Measurements from ENCODE around the gene OMP. TPM values are rescaled to one million over a fixed set of nuclear protein-coding genes. Genes with fewer than 3 reads are reported as not detected.

OMP gene
- total and polyA plus RNA-seq, 2 of the 4 experiments (the other 2 are of a cell fraction) = 0.27 TPM; not detected in 1

DNA sequence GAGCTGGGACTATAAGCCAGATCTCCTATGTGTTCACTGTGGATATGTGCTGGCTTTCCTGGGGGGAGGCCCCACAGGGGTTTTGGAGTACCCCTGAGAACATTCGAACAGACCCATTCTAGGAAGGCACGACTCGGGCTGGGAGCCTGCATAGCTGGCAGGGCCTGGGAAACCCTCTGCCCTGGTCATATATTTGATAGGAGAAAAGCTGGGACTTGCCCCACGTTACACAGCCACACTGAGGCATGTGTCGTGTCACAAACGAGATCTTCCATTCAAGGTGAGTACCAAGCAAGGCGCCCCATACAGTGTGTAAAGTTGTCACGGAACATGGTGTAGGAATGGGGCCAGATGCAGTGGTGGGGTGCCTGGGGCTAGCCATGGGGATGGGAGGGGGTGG, 36.6 kb downstream of the OMP start:
- H2BK15ac ChIP-seq (ENCODE audit: low read depth, low read length) = no peak overlapping the region
- no peak overlapping the region for H2AFZ ChIP-seq (replicated peaks; ENCODE audit: low read length, poor library complexity)
- no peak overlapping the region for H3K23ac ChIP-seq (ENCODE audit: low read depth, low read length)
- no peak overlapping the region for H3K4me3 ChIP-seq (ENCODE audit: insufficient read depth, low read depth, low read length)
- H2BK5ac ChIP-seq (ENCODE audit: low read depth, low read length, poor library complexity, severe bottlenecking) = no peak overlapping the region
- intact Hi-C loops (cut with micrococcal nuclease) = no loop called here
- in situ Hi-C loops (cut with MboI; ENCODE audit: low sequenced_read_pairs) = no loop called here
- H3K9me1 ChIP-seq (ENCODE audit: insufficient read depth, low read length) = no peaks in the 10 kb centered on the region
- H4K91ac ChIP-seq (ENCODE audit: insufficient read depth, low read depth, low read length) = no peak overlapping the region
- H3K4me2 ChIP-seq (ENCODE audit: low read depth, low read length) = no peak overlapping the region
- no CpG with 5 or more reads among the region's 8 CpGs for WGBS, 2 experiments (ENCODE audit: extremely low coverage in 2 of 2, insufficient read length in 1 of 2)
- H3K4me1 ChIP-seq (ENCODE audit: control insufficient read depth, insufficient read depth, low read length) = no peaks in the 10 kb centered on the region
- H3K14ac ChIP-seq (replicated peaks; ENCODE audit: low read depth, low read length) = no peak overlapping the region
- no peak for TF ChIP-seq CTCF (conservative IDR thresholded peaks at IDR 0.05; ENCODE audit: low read depth, low read length)
- no peak overlapping the region for H2BK20ac ChIP-seq (ENCODE audit: low read depth, low read length)
- H3K36me3 ChIP-seq (ENCODE audit: control insufficient read depth, insufficient read depth, low read length) = no peaks in the 10 kb centered on the region
- no peak overlapping the region for H3K18ac ChIP-seq (ENCODE audit: low read depth, low read length)
- no peaks in the 10 kb centered on the region for H4K20me1 ChIP-seq (ENCODE audit: insufficient read depth, low read length)
- CTCF ChIA-PET = interaction anchor here (1.0 kb wide), 1 partner anchor 12 kb away, joined by 4 read pairs; no protein-coding TSS in a partner anchor
- no TSS peak for BruUV-seq (replicated peaks)
- POLR2A ChIA-PET (ENCODE audit: unreplicated experiment) = no interaction called here
- no peak overlapping the region for H4K8ac ChIP-seq (ENCODE audit: low read depth in 2 of 2, low read length in 2 of 2)
- H2AK5ac ChIP-seq (ENCODE audit: low read depth, low read length) = no peak overlapping the region
- DNase-seq = no peak
- no peaks in the 10 kb centered on the region for H3K79me1 ChIP-seq (ENCODE audit: low read depth in 1 of 2, low read length in 2 of 2)
- dilution Hi-C loops (cut with HindIII; ENCODE audit: low sequenced_read_pairs, unreplicated experiment) = no loop called here
- no peak for ATAC-seq (ENCODE audit: low read depth)
- no peak overlapping the region for H3K56ac ChIP-seq (ENCODE audit: extremely low read depth, insufficient read depth, low read length)
- no peak overlapping the region for H2AK9ac ChIP-seq (replicated peaks; ENCODE audit: low read depth, low read length, poor library complexity)
- H3K9ac ChIP-seq (ENCODE audit: low read depth, low read length) = no peak overlapping the region
- no peak overlapping the region for H2BK120ac ChIP-seq (ENCODE audit: low read depth, low read length)
- H3K27ac ChIP-seq (ENCODE audit: insufficient read depth, low read length) = no peak overlapping the region
- H3K4ac ChIP-seq (ENCODE audit: low read depth, low read length) = no peak overlapping the region
- H3K9me3 ChIP-seq (ENCODE audit: control insufficient read depth, insufficient read depth, low read length) = no peaks in the 10 kb centered on the region
- H4K5ac ChIP-seq (ENCODE audit: low read depth, low read length) = no peak overlapping the region
- peaks cover 6% of the 10 kb centered on the region; the same call in 1 of the 2 replicates for H3K27me3 ChIP-seq (ENCODE audit: control insufficient read depth, insufficient read depth, low read length)

Measured in IMR-90 (cell line).